Panc1 (cell line): ENCODE measurements around the gene RFX7. TPM values are rescaled to one million over a fixed set of nuclear protein-coding genes. Genes with fewer than 3 reads are reported as not detected.
A peak's percentile ranks its signal among the peaks of the same experiment; 100 is the strongest.

Experiments
- ATAC-seq: fragments of 200-7000 bp; cut with Tn5 transposase; 2 replicates; pipeline ENCODE4 v1.9.1; 2020; ENCODE audit warnings: mild to moderate bottlenecking, moderate library complexity
- BruUV-seq: library from RNA; stranded (reverse); fragments of 400-500 nt; replicated peaks from 2 replicates; lab custom pipeline; 2021; lab: Mats Ljungman, UMichigan
- CTCF ChIA-PET: fragments of 300-600 bp; sonication (Branson Sonifier 250); formaldehyde crosslinking; loops from one replicate; lab custom pipeline; 2022; ENCODE audit warnings: antibody characterized with exemption; lab: Charles Lee
- POLR2A ChIA-PET: fragments of 300-600 bp; sonication (Branson Sonifier 250); formaldehyde crosslinking; loops from one replicate; lab custom pipeline; 2022; ENCODE audit warnings: antibody characterized with exemption; lab: Charles Lee
- DNase-seq: peaks from one replicate; pipeline ENCODE4 v3.0.0-alpha.2; 2010; ENCODE audit warnings: low read depth, low spot score
- H3K27ac ChIP-seq: 2 replicates; pipeline ENCODE4 v1.5.1; 2011; ENCODE audit warnings: mild to moderate bottlenecking, low read length, inconsistent platforms
- H3K27me3 ChIP-seq: fragments of 200-500 bp; sonication (Bioruptor generic); 2 replicates; pipeline ENCODE4 v1.6.0; 2014; ENCODE audit warnings: low read length, inconsistent platforms; ENCODE audit not compliant: control insufficient read depth, insufficient read depth
- H3K36me3 ChIP-seq: fragments of 200-500 bp; sonication (Bioruptor generic); 2 replicates; pipeline ENCODE4 v1.5.1; 2014; ENCODE audit warnings: inconsistent platforms, mild to moderate bottlenecking, low read length, moderate library complexity; ENCODE audit not compliant: control insufficient read depth, insufficient read depth
- H3K4me1 ChIP-seq: 2 replicates; pipeline ENCODE4 v1.5.1; 2011; ENCODE audit warnings: inconsistent platforms, mild to moderate bottlenecking, low read length, moderate library complexity; ENCODE audit not compliant: control insufficient read depth, insufficient read depth
- H3K4me3 ChIP-seq, 2 experiments: 2 replicates each; pipeline ENCODE4 v1.5.1; 2011 to 2012; ENCODE audit warnings: low read depth in 2 of 2, low read length in 2 of 2, mild to moderate bottlenecking in 2 of 2, inconsistent platforms in 1 of 2, moderate library complexity in 1 of 2
- H3K9me3 ChIP-seq: fragments of 200-500 bp; sonication (Bioruptor generic); 2 replicates; pipeline ENCODE4 v1.5.1; 2014; ENCODE audit warnings: low read depth, mild to moderate bottlenecking, inconsistent platforms, low read length, moderate library complexity; ENCODE audit not compliant: control insufficient read depth, insufficient read depth
- CTCF ChIP-seq: fragments of 450-650 bp; IDR thresholded peaks from 2 replicates; pipeline ENCODE4 v1.5.1; 2017; ENCODE audit warnings: mild to moderate bottlenecking
- POLR2AphosphoS5 ChIP-seq: IDR thresholded peaks from 2 replicates; pipeline ENCODE4 v1.6.1; 2012; ENCODE audit warnings: mild to moderate bottlenecking, low read depth, low read length, moderate library complexity
- REST ChIP-seq, 2 experiments: IDR thresholded peaks; 2 replicates each; pipeline ENCODE4 v1.6.1; 2011 to 2012; ENCODE audit warnings: low read depth in 2 of 2, control low read depth in 1 of 2, low read length in 1 of 2, mild to moderate bottlenecking in 1 of 2, moderate library complexity in 1 of 2; ENCODE audit not compliant: insufficient read depth in 1 of 2
- SIN3A ChIP-seq: IDR thresholded peaks from 2 replicates; pipeline ENCODE4 v1.6.1; 2012; ENCODE audit warnings: low read depth, mild to moderate bottlenecking, low read length, moderate library complexity, borderline replicate concordance; ENCODE audit not compliant: insufficient read depth
- TCF7L2 ChIP-seq: IDR thresholded peaks from 2 replicates; pipeline ENCODE4 v1.6.1; 2011; ENCODE audit warnings: mild to moderate bottlenecking, low read depth, low read length, inconsistent platforms
- in situ Hi-C: cut with HindIII; loops from 2 replicates; pipeline ENCODE4 v1.10.0; 2016; ENCODE audit warnings: low sequenced_read_pairs, low pct_unique_long_range_greater_than_20kb
- intact Hi-C: fragments of 100-400 bp; cut with micrococcal nuclease; formaldehyde crosslinking; loops from one replicate; pipeline ENCODE4 v1.10.0; 2022; ENCODE audit not compliant: unreplicated experiment
- total RNA-seq: library from RNA; stranded (reverse); gene quantifications from one replicate; pipeline ENCODE4 v1.2.1, GENCODE V29; 2021; ENCODE audit not compliant: unreplicated experiment

Gene RFX7
- total RNA-seq, 1 experiment from 2014 or later, result 24.2 TPM

GRCh38 chr15:56247266-56247665 is 3.6 kb upstream of the RFX7 start:
- Histone ChIP-seq H3K36me3 (no peaks in the 10 kb centered on the region), H3K27ac (no peak overlapping the region), H3K4me3 (no peak overlapping the region), H3K27me3 (no peaks in the 10 kb centered on the region), H3K4me1 (peaks cover 9% of the 10 kb centered on the region), H3K9me3 (no peaks in the 10 kb centered on the region)
- ChIA-PET POLR2A (no interaction called here), CTCF (no interaction called here)
- TF ChIP-seq POLR2AphosphoS5 (no peak), SIN3A (no peak), CTCF (no peak), TCF7L2 (no peak), REST (IDR thresholded peaks at IDR 0.05; ENCODE audit: insufficient read depth in 1 of 2, low read depth in 2 of 2, low read length in 1 of 2) (no peak)
- intact Hi-C loops, result loop anchor here (5.0 to 10.0 kb wide), 3 partner anchors 120 to 252 kb away; partner anchors contain the start of genes NEDD4 and TEX9
- ATAC-seq (no peak), DNase-seq (no peak)
- in situ Hi-C loops, result no loop called here
- no TSS peak for BruUV-seq

- POLR2A ChIA-PET, result no interaction called here
- H3K27ac ChIP-seq, result peak overlapping the region; percentile 95
- in situ Hi-C loops, result no loop called here
These were observed 2.5 kb upstream of the RFX7 start for GRCh38 chr15:56245871-56246814.

More at GRCh38 chr15:56245871-56246814, 2.5 kb upstream of the RFX7 start:
- TF ChIP-seq TCF7L2, result peak; percentile 77
- TF ChIP-seq REST (IDR thresholded peaks at IDR 0.05; ENCODE audit: insufficient read depth in 1 of 2, low read depth in 2 of 2, low read length in 1 of 2), result 0 out of 4 replicates have a peak, but pooled peaks of 1 of the 2 experiments have one; percentile 14
- TF ChIP-seq POLR2AphosphoS5, result peak; percentile 82
- TF ChIP-seq SIN3A, result no peak
- TF ChIP-seq CTCF, result peak; percentile 100
- ATAC-seq (peak; percentile 79), DNase-seq (peak; percentile 81)
- Histone ChIP-seq H3K4me3 (peak overlapping the region; percentile 34 to 87), H3K4me1 (peaks cover 9% of the 10 kb centered on the region), H3K36me3 (no peaks in the 10 kb centered on the region), H3K9me3 (no peaks in the 10 kb centered on the region), H3K27me3 (no peaks in the 10 kb centered on the region)
- CTCF ChIA-PET, result interaction anchor here (0.6 kb wide), 1 partner anchor 395 kb away, joined by 3 read pairs; no protein-coding TSS in a partner anchor
- BruUV-seq, result no TSS peak
- intact Hi-C loops, result loop anchor here (5.0 to 10.0 kb wide), 3 partner anchors 121 to 251 kb away; partner anchors contain the start of genes NEDD4 and TEX9
